ENCODE measurements around the gene MINDY4.
A peak's percentile ranks its signal among the peaks of the same experiment; 100 is the strongest.

Gene MINDY4

GRCh38 chr7:30861612-30862011 is 90.4 kb downstream of the MINDY4 start:
- no peak for DNase-seq (ENCODE audit: low read depth, low spot score)
- no peak overlapping the region for H3K4me3 ChIP-seq (ENCODE audit: low read length)

GRCh38 chr7:30862995-30863705 is 91.9 kb downstream of the MINDY4 start:
- no peak overlapping the region for H3K4me3 ChIP-seq (ENCODE audit: low read length)
- DNase-seq (ENCODE audit: low read depth, low spot score) = no peak

GRCh38 chr7:30863706-30864035 is 92.5 kb downstream of the MINDY4 start:
- DNase-seq (ENCODE audit: low read depth, low spot score) = no peak

GRCh38 chr7:30864101-30864500 is 92.9 kb downstream of the MINDY4 start:
- DNase-seq (ENCODE audit: low read depth, low spot score) = no peak
- H3K4me3 ChIP-seq (ENCODE audit: low read length) = no peak overlapping the region

More at GRCh38 chr7:30863706-30864035, 92.5 kb downstream of the MINDY4 start:
- H3K4me3 ChIP-seq (ENCODE audit: low read length) = no peak overlapping the region

GRCh38 chr7:30865076-30865475 is 93.9 kb downstream of the MINDY4 start:
- H3K4me3 ChIP-seq (ENCODE audit: low read length) = no peak overlapping the region
- DNase-seq (ENCODE audit: low read depth, low spot score) = no peak

GRCh38 chr7:30865821-30866220 is 94.6 kb downstream of the MINDY4 start:
- no peak overlapping the region for H3K4me3 ChIP-seq (ENCODE audit: low read length)

GRCh38 chr7:30866939-30867338 is 95.7 kb downstream of the MINDY4 start:
- no peak overlapping the region for H3K4me3 ChIP-seq (ENCODE audit: low read length)
- no peak for DNase-seq (ENCODE audit: low read depth, low spot score)

More at GRCh38 chr7:30865821-30866220, 94.6 kb downstream of the MINDY4 start:
- no peak for DNase-seq (ENCODE audit: low read depth, low spot score)

- DNase-seq (ENCODE audit: low read depth, low spot score) = no peak
- no peak overlapping the region for H3K4me3 ChIP-seq (ENCODE audit: low read length)
These were observed 96.3 kb downstream of the MINDY4 start for GRCh38 chr7:30867483-30867882.

- H3K4me3 ChIP-seq (ENCODE audit: low read length) = no peak overlapping the region
- no peak for DNase-seq (ENCODE audit: low read depth, low spot score)
These were observed 98.8 kb downstream of the MINDY4 start for GRCh38 chr7:30869794-30870611.

GRCh38 chr7:30870821-30871518 is 99.8 kb downstream of the MINDY4 start:
- H3K4me3 ChIP-seq (ENCODE audit: low read length) = no peak overlapping the region
- no peak for DNase-seq (ENCODE audit: low read depth, low spot score)

- no peak for DNase-seq (ENCODE audit: low read depth, low spot score)
- no peak overlapping the region for H3K4me3 ChIP-seq (ENCODE audit: low read length)
These were observed 100.4 kb downstream of the MINDY4 start for GRCh38 chr7:30871655-30872054.

GRCh38 chr7:30873207-30873606 is 102.0 kb downstream of the MINDY4 start:
- no peak for DNase-seq (ENCODE audit: low read depth, low spot score)

GRCh38 chr7:30873656-30874055 is 102.4 kb downstream of the MINDY4 start:
- H3K4me3 ChIP-seq (ENCODE audit: low read length) = no peak overlapping the region
- no peak for DNase-seq (ENCODE audit: low read depth, low spot score)

More at GRCh38 chr7:30873207-30873606, 102.0 kb downstream of the MINDY4 start:
- no peak overlapping the region for H3K4me3 ChIP-seq (ENCODE audit: low read length)

GRCh38 chr7:30874656-30875302 is 103.6 kb downstream of the MINDY4 start:
- DNase-seq (ENCODE audit: low read depth, low spot score) = peak; percentile 51
- no peak overlapping the region for H3K4me3 ChIP-seq (ENCODE audit: low read length)

- no peak overlapping the region for H3K4me3 ChIP-seq (ENCODE audit: low read length)
- no peak for DNase-seq (ENCODE audit: low read depth, low spot score)
These were observed 106.0 kb downstream of the MINDY4 start for GRCh38 chr7:30877015-30877769.

GRCh38 chr7:30877993-30878392 is 106.8 kb downstream of the MINDY4 start:
- no peak for DNase-seq (ENCODE audit: low read depth, low spot score)
- no peak overlapping the region for H3K4me3 ChIP-seq (ENCODE audit: low read length)

GRCh38 chr7:30879139-30880124 is 108.2 kb downstream of the MINDY4 start:
- no peak for DNase-seq (ENCODE audit: low read depth, low spot score)
- no peak overlapping the region for H3K4me3 ChIP-seq (ENCODE audit: low read length)
